Stimulated activated CD4-positive, alpha-beta T cell treated with anti-CD3 and anti-CD28 coated beads, Interleukin-15, amount 100 ng/mL, for 24 hours (primary cell): ENCODE results near the gene SRSF5.

Experiments
- DNase-seq: peaks from one replicate; pipeline ENCODE4 v3.0.0-alpha.2; 2020

Gene SRSF5

GRCh38 chr14:69771136-69771535, 4.2 kb downstream of the SRSF5 start:
- no peak for DNase-seq

DNA sequence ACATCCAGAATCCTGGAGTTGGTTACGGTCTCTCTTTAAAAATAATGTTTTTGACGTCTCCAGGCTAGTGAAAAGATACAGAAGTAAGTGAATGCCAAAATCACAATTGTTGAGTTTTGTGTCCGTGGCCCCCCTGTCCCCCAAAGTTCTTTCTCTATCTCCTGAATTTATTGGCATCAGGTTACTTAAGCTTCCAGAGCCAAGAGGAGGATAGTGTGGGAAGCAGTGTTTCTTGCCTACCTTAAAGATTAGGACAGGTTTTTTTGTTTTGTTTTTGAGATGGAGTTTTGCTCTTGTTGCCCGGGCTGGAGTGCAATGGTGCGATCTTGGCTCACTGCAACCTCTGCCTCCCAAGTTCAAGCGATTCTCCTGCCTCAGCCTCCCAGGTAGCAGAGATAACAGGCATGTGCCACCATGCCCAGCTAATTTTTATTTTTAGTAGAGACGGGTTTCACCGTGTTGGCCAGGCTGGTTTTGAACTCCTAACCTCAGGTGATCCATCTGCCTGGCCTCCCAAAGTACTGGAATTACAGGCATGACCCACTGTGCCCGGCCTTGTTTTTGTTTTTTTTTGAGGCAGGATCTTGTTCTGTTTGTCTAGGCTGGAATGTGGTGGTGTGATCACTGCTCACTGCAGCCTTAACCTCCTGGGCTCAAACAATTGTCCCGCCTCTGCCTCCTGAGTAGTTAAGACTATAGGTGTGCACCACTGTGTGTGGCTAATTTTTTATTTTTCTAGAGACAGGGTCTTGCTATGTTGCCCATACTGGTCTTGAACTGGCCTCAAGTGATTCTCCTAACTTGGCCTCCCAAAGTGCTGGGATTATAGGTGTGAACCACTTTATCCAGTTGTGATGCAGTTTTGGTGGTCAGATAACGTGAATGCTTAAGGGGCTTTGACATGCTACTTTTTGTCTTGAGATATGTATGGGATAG, 5.4 kb downstream of the SRSF5 start:
- no peak for DNase-seq

DNA sequence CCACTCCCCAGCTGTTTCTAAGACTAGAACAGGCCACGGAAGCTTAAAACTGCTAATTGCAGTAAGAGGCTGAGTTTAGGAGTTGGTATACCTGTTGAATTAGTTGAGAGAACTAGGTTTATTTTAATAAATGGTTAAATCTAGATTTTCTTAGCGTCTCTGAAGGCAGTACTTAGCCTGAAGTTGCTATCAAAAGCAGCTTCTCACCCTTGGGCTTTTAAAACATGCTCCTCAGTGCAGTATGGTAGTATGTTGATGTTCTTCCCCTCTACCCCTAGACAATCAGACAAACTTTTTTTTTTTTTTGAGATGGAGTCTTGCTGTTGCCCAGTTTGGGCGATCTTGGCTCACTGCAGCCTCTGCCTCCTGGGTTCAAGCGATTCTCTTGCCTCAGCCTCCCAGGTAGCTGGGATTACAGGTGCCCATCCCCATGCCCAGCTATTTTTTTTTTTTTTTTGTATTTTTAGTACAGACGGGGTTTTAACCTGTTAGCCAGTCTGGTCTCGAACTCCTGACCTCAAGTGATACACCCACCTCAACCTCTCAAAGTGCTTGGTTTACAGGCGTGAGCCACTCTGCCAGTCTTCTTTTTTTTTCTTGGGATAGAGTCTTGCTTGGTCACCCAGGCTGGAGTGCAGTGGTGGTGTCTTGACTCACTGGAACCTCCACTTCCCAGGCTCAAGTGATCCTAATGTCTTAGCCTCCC, 6.8 kb downstream of the SRSF5 start:
- no peak for DNase-seq

- no peak for DNase-seq
These were observed 8.1 kb downstream of the SRSF5 start for GRCh38 chr14:69775012-69775411.

- DNase-seq: no peak
These were observed 10.0 kb downstream of the SRSF5 start for GRCh38 chr14:69776875-69777453.

DNA sequence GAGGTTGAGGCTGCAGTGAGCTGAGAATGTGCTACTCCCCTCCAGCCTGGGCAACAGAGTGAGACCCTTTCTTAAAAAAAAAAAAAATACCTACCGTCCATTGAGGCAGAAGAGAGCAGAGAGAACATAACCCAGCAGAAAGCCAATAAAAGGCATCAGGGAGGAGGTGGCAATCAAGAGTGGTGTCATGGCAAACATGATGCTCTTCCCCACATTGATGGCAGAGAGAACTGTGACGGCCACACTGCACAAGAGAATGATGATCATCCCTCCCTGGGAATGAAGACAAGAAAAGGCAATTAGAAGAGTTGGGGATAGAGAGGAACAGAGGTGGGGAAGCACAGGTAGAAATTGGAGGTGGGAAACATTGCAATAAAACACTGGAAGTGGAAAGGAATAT, 12.1 kb downstream of the SRSF5 start:
- no peak for DNase-seq

GRCh38 chr14:69780092-69780491, 13.2 kb downstream of the SRSF5 start:
- no peak for DNase-seq

- no peak for DNase-seq
These were observed 14.0 kb downstream of the SRSF5 start for GRCh38 chr14:69780952-69781351.

- DNase-seq: no peak
These were observed 18.0 kb downstream of the SRSF5 start for GRCh38 chr14:69784942-69785341.

DNA sequence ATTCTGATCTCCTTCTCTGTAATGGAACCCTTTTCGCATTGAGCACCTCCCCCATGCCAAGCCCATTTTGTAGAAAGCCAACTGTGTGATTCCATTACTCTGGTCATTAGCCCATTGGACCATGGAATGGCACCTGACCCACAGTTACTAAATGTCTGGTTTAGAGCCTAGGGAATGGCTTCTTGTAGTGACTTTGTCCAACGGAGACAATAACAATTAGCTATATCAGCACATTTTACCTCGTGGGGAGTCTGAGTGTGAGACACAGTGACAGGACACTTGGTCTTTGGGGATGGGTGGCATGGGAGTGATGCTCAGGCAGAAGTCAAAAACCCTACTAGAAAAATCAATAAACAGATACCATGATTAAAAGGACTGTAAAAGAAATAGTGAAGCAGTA, 19.7 kb downstream of the SRSF5 start:
- DNase-seq: no peak

- DNase-seq: no peak
These were observed 22.2 kb downstream of the SRSF5 start for GRCh38 chr14:69789118-69789640.

DNA sequence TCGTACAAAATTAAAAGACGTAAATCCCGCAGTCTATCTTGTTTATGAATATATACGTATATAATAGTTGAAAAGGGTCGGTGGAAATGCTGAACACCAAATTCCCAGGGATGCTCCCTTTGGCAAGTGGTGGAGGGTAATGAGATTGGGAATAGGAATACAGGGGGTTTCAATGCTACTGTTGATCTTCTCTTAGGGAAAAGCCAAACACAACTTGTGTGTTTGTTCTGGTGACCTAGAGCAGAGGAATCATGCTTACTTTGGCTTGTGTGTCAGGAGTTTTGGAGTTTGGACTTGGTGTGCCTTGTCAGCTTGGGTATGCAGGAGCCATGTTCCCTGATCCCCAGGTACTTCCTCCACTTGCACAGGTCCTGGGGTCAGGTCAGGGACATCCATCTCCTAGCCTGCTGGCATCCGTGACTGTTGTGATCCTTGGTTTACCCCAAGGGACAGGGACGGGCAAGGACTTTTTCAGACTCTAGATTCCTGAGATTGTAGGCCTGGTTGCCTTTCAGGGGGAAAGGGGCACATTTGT, 26.0 kb downstream of the SRSF5 start:
- no peak for DNase-seq

GRCh38 chr14:69794791-69795190, 27.8 kb downstream of the SRSF5 start:
- DNase-seq: no peak

DNA sequence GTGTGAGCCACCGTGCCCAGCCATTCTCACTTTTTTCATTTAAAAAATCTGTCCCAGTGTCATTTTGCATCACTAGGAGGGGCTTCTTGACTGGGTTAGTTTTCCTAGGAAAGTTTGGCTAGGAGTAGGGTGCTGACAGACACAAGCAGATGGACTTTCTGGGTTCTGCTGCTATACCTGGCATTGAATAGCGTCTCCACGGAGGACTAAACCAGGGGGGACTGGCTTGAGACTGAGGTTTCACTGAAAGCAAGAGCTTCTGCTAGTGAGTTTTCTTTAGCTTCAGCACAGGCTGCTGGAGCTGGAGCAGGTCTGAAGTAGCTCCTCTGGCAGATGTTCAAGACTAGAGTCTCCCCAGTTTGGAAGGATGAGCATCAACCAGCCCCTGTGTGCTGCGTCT, 28.7 kb downstream of the SRSF5 start:
- DNase-seq: no peak

- DNase-seq: no peak
These were observed 30.0 kb downstream of the SRSF5 start, which contains the start of gene SLC10A1 for GRCh38 chr14:69796797-69797500. Gene SLC10A1 (minus strand): TSS chr14:69797241. CDS start chr14:69797155, 86 bp downstream.

- DNase-seq: no peak
These were observed 30.8 kb downstream of the SRSF5 start for GRCh38 chr14:69797573-69798338.

DNA sequence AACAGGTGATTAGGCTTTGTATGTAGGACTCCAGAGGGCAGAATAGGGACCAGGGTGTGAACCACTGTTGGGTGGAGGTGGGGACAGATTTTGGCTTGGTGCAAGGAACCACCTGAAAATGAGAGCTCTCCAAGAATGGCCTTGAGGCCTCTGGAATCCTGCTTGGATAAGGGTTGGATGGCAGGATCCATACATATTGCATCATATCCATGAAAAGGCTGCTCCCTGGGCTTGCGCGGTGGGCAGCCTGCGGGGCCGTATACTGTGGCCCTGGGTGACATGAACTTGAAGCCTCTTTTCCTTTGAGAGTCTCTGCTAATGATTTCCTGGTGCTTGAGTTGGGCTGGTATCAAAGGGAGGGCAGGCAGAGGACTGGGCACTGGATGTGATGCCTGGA, 31.4 kb downstream of the SRSF5 start:
- no peak for DNase-seq

DNA sequence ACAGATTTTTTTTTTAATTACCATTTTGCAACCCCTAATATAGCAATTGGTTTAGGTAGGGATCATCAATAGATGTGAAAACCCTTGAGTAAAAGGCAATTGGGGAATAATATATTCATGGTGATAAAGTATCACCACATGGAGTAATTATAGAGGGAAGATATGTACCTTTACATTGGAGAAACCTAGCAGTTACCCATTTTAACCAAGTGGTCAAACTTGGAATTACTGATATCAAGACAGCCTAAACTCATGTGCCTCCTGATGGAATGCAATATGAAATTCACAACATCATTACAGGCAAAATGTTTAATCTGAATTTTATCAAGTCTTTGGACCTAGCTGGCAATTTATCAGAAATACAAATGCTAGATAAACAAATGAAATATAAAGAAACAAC, 36.8 kb downstream of the SRSF5 start:
- DNase-seq: no peak

GRCh38 chr14:69804902-69805301, 38.0 kb downstream of the SRSF5 start:
- DNase-seq: no peak

DNA sequence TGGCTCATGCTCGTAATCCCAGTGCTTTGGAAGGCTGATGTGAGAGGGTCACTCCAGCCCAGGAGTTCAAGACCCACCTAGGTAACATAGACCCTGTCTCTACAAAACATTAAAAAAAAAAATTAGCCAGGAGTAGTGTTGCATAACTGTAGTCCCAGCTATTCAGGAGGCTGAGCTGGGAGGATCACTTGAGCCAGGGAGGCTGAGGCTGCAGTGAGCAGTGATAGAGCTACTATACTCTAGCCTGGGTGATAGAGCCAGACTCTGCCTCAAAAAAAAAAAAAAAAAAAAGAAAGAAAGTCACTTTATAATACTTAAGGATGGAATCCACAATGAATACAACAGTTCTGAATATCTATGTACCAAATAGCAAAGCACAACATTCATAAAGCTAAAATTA, 40.2 kb downstream of the SRSF5 start:
- DNase-seq: no peak

GRCh38 chr14:69808919-69809808, 42.2 kb downstream of the SRSF5 start:
- no peak for DNase-seq
